ENCODE results near the gene MASP2. TPM values are rescaled to one million over a fixed set of nuclear protein-coding genes. Genes with fewer than 3 reads are reported as not detected.

The MASP2 gene
- total and polyA plus RNA-seq, 10 of the 15 experiments (the other 5 are each of a cell fraction or from before 2014, with no cell fraction given), result 0.04 to 0.21 (median 0.06) TPM; not detected in 7

DNA sequence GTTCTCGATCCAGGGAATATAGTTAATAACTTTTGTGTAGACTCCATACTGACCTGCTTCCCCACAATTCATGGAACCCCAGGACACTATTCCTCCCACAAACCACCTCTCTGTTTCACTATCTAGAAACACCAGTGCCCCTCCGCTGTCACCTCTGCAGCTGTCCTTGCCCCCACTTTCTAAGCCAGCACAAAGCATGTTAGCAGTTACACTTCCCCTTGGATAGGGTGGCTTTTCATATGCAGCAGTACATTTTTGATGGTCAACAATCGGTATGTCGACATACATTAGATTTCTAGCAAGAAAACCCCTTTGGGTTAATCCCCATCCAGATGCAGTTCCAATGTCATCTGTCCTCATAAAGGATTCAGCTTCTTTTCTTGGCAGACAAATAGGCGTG, 20.1 kb downstream of the MASP2 start:
- Histone ChIP-seq H3K4me2 (ENCODE audit: control insufficient read depth, insufficient read depth) (no peak overlapping the region), H3K36me3 (ENCODE audit: control insufficient read depth in 2 of 2, insufficient read depth in 2 of 2, low read length in 1 of 2) (peaks cover 3 to 37% of the 10 kb centered on the region in 2 experiments), H3K4me1 (ENCODE audit: control insufficient read depth, insufficient read depth, low read length) (no peaks in the 10 kb centered on the region), H3K27me3 (replicated peaks in 1 of 2; ENCODE audit: control insufficient read depth in 2 of 2, insufficient read depth in 2 of 2, low read length in 1 of 2) (no peaks in the 10 kb centered on the region), H4K20me1 (ENCODE audit: control insufficient read depth, insufficient read depth) (peaks cover 2% of the 10 kb centered on the region; the same call in 1 of the 2 replicates), H3K9me3 (replicated peaks; ENCODE audit: control insufficient read depth, insufficient read depth, low read length) (no peaks in the 10 kb centered on the region), H3K79me2 (ENCODE audit: control insufficient read depth, insufficient read depth, low read length) (no peaks in the 10 kb centered on the region; the same call in 1 of the 2 replicates), H3K4me3 (no peak overlapping the region), H2AFZ (ENCODE audit: control insufficient read depth, low read depth, low read length) (no peak overlapping the region), H3K9ac (ENCODE audit: control insufficient read depth, insufficient read depth, low read length) (no peak overlapping the region), H3K27ac (ENCODE audit: control insufficient read depth, insufficient read depth) (no peak overlapping the region)
- 95% methylated on average over 5 of the region's 5 CpGs for WGBS (ENCODE audit: insufficient coverage, insufficient replicate concordance, low lambda C conversion rate, missing lambda C conversion rate)
- ChIA-PET SMC1A (ENCODE audit: uncharacterized antibody, unreplicated experiment) (interaction anchor here (1.5 kb wide), 1 partner anchor 11 kb away, joined by 5 read pairs; no protein-coding TSS in a partner anchor), CTCF (interaction anchor here (0.6 to 1.4 kb wide), 2 partner anchors 10 to 783 kb away, joined by 3 to 8 read pairs; no protein-coding TSS in a partner anchor), RAD21 (ENCODE audit: unreplicated experiment) (interaction anchor here (1.2 kb wide), 1 partner anchor 10 kb away, joined by 7 read pairs; no protein-coding TSS in a partner anchor), POLR2A (interaction anchor here (1.5 kb wide), 1 partner anchor 11 kb away, joined by 3 read pairs; no protein-coding TSS in a partner anchor)
- no peak for ATAC-seq
- TF ChIP-seq PML (IDR thresholded peaks at IDR 0.05; ENCODE audit: low read length), result no peak
- TF ChIP-seq POLR2AphosphoS5 (IDR thresholded peaks at IDR 0.05; ENCODE audit: low read length), result peak; percentile 76
- 0 out of 2 replicates have a peak, but pooled peaks have one; percentile 32 for TF ChIP-seq POLR2A (IDR thresholded peaks at IDR 0.05; ENCODE audit: low read depth, low read length)
- no peak for TF ChIP-seq HDAC2 (IDR thresholded peaks at IDR 0.05)
- TF ChIP-seq, protein P1, sequence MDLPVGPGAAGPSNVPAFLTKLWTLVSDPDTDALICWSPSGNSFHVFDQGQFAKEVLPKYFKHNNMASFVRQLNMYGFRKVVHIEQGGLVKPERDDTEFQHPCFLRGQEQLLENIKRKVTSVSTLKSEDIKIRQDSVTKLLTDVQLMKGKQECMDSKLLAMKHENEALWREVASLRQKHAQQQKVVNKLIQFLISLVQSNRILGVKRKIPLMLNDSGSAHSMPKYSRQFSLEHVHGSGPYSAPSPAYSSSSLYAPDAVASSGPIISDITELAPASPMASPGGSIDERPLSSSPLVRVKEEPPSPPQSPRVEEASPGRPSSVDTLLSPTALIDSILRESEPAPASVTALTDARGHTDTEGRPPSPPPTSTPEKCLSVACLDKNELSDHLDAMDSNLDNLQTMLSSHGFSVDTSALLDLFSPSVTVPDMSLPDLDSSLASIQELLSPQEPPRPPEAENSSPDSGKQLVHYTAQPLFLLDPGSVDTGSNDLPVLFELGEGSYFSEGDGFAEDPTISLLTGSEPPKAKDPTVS (IDR thresholded peaks at IDR 0.05; ENCODE audit: low read depth, low read length), result no peak
- TF ChIP-seq HCFC1 (IDR thresholded peaks at IDR 0.05; ENCODE audit: low read length), result no peak
- BruUV-seq (replicated peaks), result no TSS peak
- FAIRE-seq, result no peak
- intact Hi-C loops (cut with micrococcal nuclease; ENCODE audit: unreplicated experiment) (no loop called here), in situ Hi-C loops (cut with MboI) (no loop called here)
- DNase-seq (ENCODE audit: low read depth, low spot score), result no peak

DNA sequence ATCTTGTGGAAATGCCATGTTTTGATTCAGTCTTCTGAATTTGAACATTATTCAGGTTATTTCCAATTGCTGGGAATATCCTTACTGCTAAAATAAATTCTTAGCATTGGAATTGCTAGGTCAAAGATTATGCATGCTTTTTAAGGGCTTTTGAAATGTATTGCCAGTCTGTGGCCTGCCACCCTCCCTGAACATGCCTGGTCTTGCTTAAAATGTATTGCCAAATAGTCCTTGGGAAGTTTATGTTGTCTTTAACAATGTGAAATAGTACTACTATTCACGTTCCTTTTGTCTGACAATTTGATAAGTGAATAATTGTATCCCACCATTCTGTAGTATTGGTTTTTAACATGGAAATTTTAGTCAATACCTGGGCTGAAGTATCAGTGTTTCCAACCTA, 21.0 kb downstream of the MASP2 start:
- CTCF ChIA-PET, result interaction anchor here (2.3 kb wide), 1 partner anchor 12 kb away, joined by 11 read pairs; no protein-coding TSS in a partner anchor
- H4K20me1 ChIP-seq (ENCODE audit: control insufficient read depth, insufficient read depth), result peaks cover 2% of the 10 kb centered on the region; the same call in 1 of the 2 replicates
- intact Hi-C loops (cut with micrococcal nuclease; ENCODE audit: unreplicated experiment) (no loop called here), in situ Hi-C loops (cut with MboI) (no loop called here)
- no peak for ATAC-seq
- no peak overlapping the region for H3K27ac ChIP-seq (ENCODE audit: control insufficient read depth, insufficient read depth)
- WGBS (ENCODE audit: insufficient coverage, insufficient replicate concordance, low lambda C conversion rate, missing lambda C conversion rate), result 46% methylated on average over 1 of the region's 1 CpG
- no peak overlapping the region for H3K4me3 ChIP-seq
- H3K4me2 ChIP-seq (ENCODE audit: control insufficient read depth, insufficient read depth), result no peak overlapping the region
- BruUV-seq (replicated peaks), result no TSS peak
- no peak overlapping the region for H3K9ac ChIP-seq (ENCODE audit: control insufficient read depth, insufficient read depth, low read length)
- H3K27me3 ChIP-seq (replicated peaks in 1 of 2; ENCODE audit: control insufficient read depth in 2 of 2, insufficient read depth in 2 of 2, low read length in 1 of 2), result no peaks in the 10 kb centered on the region
- H2AFZ ChIP-seq (ENCODE audit: control insufficient read depth, low read depth, low read length), result no peak overlapping the region
- POLR2A ChIA-PET, result no interaction called here
- peaks cover 6 to 45% of the 10 kb centered on the region in 2 experiments for H3K36me3 ChIP-seq (ENCODE audit: control insufficient read depth in 2 of 2, insufficient read depth in 2 of 2, low read length in 1 of 2)
- RAD21 ChIA-PET (ENCODE audit: unreplicated experiment), result interaction anchor here (0.6 kb wide), 1 partner anchor 555 kb away, joined by 4 read pairs; no protein-coding TSS in a partner anchor
- no peak for FAIRE-seq
- SMC1A ChIA-PET (ENCODE audit: uncharacterized antibody, unreplicated experiment), result no interaction called here
- H3K9me3 ChIP-seq (replicated peaks; ENCODE audit: control insufficient read depth, insufficient read depth, low read length), result no peaks in the 10 kb centered on the region
- no peaks in the 10 kb centered on the region; the same call in 1 of the 2 replicates for H3K79me2 ChIP-seq (ENCODE audit: control insufficient read depth, insufficient read depth, low read length)
- no peak for DNase-seq (ENCODE audit: low read depth, low spot score)
- no peaks in the 10 kb centered on the region for H3K4me1 ChIP-seq (ENCODE audit: control insufficient read depth, insufficient read depth, low read length)
- TF ChIP-seq, protein P2, sequence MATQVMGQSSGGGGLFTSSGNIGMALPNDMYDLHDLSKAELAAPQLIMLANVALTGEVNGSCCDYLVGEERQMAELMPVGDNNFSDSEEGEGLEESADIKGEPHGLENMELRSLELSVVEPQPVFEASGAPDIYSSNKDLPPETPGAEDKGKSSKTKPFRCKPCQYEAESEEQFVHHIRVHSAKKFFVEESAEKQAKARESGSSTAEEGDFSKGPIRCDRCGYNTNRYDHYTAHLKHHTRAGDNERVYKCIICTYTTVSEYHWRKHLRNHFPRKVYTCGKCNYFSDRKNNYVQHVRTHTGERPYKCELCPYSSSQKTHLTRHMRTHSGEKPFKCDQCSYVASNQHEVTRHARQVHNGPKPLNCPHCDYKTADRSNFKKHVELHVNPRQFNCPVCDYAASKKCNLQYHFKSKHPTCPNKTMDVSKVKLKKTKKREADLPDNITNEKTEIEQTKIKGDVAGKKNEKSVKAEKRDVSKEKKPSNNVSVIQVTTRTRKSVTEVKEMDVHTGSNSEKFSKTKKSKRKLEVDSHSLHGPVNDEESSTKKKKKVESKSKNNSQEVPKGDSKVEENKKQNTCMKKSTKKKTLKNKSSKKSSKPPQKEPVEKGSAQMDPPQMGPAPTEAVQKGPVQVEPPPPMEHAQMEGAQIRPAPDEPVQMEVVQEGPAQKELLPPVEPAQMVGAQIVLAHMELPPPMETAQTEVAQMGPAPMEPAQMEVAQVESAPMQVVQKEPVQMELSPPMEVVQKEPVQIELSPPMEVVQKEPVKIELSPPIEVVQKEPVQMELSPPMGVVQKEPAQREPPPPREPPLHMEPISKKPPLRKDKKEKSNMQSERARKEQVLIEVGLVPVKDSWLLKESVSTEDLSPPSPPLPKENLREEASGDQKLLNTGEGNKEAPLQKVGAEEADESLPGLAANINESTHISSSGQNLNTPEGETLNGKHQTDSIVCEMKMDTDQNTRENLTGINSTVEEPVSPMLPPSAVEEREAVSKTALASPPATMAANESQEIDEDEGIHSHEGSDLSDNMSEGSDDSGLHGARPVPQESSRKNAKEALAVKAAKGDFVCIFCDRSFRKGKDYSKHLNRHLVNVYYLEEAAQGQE (IDR thresholded peaks at IDR 0.05; ENCODE audit: low read depth, low read length), result no peak
- no peak for TF ChIP-seq RB1 (IDR thresholded peaks at IDR 0.05; ENCODE audit: borderline replicate concordance)
- TF ChIP-seq ETV6 (conservative IDR thresholded peaks at IDR 0.05 in 1 of 2, IDR thresholded peaks at IDR 0.05 in 1 of 2; ENCODE audit: borderline replicate concordance in 1 of 2, low read depth in 1 of 2), result no peak
- no peak for TF ChIP-seq SMARCA5 (IDR thresholded peaks at IDR 0.05)
- no peak for TF ChIP-seq ZZZ3 (IDR thresholded peaks at IDR 0.05; ENCODE audit: control insufficient read depth, insufficient read length, low read depth)

Data from GM12878 (cell line).